T-helper 9 cell (primary cell): ENCODE data around the gene THOC5.
"Not testable (repeated sequence)": the region's sequence is repeated elsewhere in the genome, so short reads cannot be mapped to it uniquely, and the experiment has no call there.

Source experiments
- DNase-seq: peaks from one replicate; pipeline ENCODE4 v3.0.0-alpha.2; 2020

The THOC5 gene

DNA sequence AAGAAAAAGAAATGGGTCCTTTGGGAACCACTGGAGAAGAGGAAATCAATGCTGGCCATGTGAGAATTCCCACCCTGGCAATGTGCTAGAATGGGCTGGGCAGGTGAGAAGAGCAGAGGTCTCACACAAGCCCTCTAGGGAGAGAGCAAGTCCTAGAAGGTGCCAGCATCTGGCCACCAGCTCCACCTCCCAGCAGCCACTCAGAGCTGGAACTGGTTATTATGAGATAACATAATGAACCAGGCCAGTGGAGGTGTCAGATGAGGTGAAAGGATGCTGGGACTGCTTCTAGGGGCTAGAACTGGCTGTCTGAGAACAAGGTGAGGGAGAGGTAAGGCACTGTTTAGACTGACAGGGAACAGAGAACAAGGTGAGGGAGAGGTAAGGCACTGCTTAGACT is 44.3 kb downstream of the THOC5 start:
- DNase-seq = no peak

DNA sequence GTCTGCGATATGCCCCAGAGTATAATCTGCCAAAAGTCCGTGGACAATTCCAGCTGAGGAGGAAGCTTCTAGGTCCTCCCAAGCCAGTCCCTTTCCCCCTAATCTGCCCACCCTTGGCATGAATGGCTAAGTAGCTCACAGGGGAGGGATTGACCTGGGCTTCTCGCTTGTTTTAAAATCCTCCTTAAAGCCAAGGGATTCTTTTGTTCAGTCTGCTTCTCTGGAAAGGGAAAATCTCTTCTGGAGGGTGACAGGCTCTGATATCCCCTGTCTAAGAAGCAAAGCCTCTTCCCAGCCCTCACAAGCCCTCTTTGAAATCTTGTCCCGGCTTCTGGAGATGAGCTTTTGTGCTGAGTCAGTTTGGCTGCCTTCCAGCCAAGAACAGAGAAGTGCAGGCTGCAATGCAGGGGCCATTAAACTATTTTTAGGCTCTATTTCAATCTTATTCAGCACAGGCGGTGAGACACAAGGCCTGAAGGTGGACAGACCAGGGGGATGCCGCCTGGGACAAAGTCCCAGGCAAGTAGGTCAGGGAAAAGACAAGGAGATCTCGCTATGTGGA is 49.7 kb downstream of the THOC5 start:
- DNase-seq = no peak

DNA sequence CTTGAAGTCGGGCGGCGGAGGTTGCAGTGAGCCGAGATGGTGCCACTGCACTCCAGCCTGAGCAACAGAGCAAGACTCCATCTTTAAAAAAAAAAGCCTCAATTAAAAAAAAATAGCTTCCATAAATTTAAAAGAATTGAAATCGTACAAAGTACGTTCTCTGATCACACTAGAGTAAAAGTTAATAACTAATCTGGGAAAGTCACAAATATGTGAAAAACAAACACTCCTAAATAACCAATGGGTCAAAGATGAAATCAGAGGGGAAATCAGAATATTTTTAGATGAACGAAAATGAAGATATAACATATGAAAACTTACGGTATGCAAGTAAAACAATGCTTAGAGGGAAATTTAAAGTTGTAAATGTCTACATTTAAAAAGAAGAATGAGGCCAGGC is 53.7 kb downstream of the THOC5 start:
- no peak for DNase-seq

DNA sequence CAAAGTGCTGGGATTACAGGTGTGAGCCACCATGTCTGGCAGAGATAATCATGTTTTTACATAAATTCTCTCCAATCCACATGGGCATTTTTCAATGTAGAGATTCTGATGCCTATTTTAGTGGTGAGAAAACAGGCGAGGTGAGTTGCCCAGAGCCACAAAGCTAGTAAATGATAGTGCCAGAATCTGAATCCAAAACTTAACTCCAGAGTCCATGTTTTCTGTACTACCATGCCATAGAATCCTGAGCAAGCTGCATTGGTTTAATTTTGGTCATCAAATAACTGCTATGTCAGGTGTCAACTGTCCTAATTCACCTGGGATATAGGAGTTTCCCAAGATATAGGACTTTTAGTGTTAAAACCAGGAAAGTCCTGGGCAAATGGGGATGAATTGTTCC is 59.9 kb downstream of the THOC5 start:
- no peak for DNase-seq

DNA sequence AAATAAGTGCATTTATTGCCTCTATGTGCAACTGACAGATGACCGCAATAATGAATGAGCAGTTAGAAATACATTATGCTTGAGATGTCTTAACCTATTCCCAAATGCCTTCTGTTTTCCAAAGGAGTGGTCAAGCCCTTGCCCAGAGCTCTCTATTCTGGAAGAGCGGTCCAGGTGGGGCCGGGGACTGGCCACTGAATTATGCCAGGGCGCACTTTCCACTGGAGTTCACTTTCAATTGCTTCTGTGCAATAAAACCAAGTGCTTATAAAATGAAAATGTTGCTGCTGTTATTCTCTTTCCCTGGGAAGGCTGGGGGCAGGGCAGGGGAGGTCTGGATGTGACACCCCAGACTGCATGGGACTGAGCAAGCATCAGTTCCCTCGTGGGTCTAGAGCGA is 62.5 kb downstream of the THOC5 start:
- DNase-seq = no peak

DNA sequence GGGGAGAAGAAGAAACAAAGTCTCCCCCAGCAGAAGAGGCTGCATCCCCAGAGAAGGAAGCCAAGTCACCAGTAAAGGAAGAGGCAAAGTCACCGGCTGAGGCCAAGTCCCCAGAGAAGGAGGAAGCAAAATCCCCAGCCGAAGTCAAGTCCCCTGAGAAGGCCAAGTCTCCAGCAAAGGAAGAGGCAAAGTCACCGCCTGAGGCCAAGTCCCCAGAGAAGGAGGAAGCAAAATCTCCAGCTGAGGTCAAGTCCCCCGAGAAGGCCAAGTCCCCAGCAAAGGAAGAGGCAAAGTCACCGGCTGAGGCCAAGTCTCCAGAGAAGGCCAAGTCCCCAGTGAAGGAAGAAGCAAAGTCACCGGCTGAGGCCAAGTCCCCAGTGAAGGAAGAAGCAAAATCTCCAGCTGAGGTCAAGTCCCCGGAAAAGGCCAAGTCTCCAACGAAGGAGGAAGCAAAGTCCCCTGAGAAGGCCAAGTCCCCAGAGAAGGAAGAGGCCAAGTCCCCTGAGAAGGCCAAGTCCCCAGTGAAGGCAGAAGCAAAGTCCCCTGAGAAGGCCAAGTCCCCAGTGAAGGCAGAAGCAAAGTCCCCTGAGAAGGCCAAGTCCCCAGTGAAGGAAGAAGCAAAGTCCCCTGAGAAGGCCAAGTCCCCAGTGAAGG is 64.3 kb downstream of the THOC5 start:
- DNase-seq = not testable (repeated sequence)

DNA sequence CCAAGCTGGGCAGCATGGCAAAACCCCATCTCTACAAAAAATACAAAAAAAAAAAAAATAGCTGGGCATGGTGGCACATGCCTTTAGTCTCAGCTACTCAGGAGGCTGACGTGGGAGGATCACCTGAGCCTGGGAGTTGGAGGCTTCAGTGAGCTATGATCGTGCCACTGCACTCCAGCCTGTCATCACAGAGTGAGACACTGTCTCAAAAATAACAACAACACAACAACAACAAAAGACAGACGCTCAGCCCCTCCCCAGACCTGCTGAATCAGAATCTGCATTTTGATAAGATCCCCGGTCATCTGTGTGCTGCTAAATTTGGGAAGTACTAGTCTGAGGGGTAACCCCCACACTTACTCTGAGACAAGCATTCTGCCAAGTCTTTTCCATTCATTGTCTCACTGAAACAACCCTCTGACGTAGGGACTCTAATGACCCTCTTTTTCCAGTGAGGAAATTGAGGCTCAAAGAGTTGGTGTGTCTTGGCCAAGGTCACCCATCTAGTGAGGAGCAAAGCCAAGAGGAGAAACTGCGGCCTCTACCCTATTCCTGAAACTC is 66.1 kb downstream of the THOC5 start:
- DNase-seq = no peak

DNA sequence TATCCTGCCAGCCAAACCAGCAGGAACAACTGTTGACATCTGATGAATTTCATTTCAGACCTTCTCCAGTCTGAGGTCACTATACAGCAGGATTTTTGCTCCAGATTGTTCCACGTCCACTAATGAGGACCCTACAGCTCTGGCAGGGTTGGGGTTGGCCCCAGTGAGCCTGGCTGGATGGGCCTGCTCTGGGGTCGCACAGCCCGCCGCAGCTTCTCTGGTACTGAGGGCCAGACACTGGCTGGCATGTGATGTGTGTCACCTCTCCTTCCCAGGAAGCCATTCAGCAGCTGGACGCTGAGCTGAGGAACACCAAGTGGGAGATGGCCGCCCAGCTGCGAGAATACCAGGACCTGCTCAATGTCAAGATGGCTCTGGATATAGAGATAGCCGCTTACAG is 68.1 kb downstream of the THOC5 start:
- DNase-seq = no peak

DNA sequence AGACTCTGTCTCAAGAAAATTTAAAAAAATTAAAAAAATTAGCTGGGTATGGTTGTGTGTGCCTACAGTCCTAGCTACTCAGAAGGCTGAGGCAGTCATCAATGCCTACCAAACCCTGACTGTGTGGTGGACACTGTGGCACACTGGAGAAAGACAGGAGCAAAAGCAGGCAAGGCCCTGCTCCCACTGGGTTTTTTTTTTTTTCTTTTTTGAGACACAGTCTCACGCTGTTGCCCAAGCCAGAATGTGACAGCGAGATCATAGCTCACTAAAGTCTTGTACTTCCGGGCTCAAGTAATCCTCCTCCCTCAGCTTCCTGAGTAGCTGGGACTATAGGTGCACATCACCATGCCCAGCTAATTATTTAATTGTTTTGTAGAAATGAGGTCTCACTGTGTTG is 68.9 kb downstream of the THOC5 start:
- DNase-seq = no peak

DNA sequence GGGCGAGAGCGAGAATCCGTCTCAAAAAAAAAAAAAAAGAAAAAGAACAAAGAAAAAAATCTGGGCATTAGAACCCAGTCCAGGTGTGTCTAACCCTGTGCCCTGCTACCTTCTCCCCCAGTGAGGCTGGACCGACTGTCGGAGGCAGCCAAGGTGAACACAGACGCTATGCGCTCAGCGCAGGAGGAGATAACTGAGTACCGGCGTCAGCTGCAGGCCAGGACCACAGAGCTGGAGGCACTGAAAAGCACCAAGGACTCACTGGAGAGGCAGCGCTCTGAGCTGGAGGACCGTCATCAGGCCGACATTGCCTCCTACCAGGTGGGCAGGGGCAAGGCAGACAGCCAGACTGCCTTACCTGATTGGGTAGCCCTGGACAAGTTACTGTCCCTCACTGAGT is 70.3 kb downstream of the THOC5 start:
- no peak for DNase-seq

DNA sequence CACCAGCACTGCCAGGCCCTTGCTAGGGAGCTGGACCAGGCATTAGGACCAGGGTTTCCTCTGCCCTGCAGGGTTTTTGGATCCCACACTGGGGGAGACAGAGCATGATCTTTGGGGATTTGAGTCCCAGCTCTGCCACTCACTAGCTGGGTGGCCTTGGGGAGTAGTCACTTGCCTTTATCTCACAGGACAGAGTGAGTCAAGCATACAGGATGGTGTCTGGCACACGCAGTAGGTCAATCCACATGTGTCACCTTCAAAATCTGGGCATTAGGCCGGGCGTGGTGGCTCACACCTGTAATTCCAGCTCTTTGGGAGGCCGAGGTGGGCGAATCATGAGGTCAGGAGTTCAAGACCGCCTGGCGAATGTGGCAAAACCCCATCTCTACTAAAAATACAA is 70.8 kb downstream of the THOC5 start:
- DNase-seq = no peak

DNA sequence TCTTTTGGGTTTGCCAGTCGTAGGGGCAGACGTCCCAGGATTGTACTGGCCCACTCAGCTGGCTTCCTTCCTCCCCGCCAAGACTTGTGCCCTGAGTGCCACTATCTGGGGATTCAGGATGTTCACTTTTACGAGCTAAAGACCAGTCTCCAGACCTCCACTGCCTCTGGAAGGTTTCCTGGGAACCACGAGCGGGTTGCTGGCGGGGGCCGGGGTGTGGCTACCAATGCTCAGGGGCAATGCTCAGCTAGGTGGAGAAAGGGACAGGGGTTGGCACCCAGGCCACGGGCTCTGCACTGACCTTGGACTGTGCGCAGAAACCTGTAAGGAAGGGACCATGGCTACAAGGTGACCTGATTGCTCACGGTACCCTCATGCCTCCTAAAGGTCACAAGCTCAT is 71.3 kb downstream of the THOC5 start:
- no peak for DNase-seq

DNA sequence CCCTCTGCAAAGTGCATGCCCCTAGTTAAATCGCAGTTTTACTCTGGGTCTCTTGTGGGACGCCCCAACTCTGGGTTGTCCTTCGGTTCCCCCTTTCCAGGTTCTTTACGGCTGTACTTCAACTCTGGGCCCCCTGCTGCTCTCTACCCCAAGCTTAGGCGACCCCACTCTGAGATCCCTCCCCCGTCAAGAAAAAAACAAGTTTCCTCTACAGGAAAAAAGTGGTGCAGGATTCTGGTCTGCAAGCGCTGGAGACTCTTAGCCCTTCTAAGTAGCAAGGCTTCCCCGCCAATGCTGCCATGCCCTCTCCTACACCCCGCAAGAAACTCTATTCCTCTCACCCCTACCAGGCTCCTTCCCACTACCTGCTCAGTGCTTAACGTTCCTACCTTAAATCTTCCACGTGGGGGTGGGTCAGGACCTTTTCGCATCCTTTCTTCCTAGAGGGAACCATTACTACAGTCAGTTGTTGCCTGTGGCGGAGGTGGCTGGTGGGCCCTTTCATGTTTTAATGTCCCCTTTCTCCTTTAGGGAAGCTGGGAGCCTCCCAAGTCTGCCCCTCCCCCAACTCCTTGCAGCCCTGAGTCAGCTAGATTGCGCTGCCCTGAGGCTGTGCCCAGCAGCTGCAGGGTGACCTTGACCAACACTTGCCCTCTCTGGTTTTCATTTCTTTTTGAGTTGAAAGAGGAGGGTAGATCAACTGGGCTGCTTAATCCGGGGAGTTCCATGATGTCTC is 72.1 kb downstream of the THOC5 start:
- no peak for DNase-seq

DNA sequence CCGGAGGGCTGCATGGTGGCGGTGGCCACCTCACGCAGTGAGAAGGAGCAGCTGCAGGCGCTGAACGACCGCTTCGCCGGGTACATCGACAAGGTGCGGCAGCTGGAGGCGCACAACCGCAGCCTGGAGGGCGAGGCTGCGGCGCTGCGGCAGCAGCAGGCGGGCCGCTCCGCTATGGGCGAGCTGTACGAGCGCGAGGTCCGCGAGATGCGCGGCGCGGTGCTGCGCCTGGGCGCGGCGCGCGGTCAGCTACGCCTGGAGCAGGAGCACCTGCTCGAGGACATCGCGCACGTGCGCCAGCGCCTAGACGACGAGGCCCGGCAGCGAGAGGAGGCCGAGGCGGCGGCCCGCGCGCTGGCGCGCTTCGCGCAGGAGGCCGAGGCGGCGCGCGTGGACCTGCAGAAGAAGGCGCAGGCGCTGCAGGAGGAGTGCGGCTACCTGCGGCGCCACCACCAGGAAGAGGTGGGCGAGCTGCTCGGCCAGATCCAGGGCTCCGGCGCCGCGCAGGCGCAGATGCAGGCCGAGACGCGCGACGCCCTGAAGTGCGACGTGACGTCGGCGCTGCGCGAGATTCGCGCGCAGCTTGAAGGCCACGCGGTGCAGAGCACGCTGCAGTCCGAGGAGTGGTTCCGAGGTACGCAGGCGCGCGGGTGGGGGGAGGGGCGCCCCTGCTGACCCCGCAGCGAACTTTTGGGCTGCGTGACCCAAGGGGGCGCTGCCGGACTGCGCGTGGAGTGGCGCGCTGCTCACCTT is 72.9 kb downstream of the THOC5 start:
- DNase-seq = peak; percentile 12

DNA sequence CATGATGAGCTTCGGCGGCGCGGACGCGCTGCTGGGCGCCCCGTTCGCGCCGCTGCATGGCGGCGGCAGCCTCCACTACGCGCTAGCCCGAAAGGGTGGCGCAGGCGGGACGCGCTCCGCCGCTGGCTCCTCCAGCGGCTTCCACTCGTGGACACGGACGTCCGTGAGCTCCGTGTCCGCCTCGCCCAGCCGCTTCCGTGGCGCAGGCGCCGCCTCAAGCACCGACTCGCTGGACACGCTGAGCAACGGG is 73.4 kb downstream of the THOC5 start:
- no peak for DNase-seq

DNA sequence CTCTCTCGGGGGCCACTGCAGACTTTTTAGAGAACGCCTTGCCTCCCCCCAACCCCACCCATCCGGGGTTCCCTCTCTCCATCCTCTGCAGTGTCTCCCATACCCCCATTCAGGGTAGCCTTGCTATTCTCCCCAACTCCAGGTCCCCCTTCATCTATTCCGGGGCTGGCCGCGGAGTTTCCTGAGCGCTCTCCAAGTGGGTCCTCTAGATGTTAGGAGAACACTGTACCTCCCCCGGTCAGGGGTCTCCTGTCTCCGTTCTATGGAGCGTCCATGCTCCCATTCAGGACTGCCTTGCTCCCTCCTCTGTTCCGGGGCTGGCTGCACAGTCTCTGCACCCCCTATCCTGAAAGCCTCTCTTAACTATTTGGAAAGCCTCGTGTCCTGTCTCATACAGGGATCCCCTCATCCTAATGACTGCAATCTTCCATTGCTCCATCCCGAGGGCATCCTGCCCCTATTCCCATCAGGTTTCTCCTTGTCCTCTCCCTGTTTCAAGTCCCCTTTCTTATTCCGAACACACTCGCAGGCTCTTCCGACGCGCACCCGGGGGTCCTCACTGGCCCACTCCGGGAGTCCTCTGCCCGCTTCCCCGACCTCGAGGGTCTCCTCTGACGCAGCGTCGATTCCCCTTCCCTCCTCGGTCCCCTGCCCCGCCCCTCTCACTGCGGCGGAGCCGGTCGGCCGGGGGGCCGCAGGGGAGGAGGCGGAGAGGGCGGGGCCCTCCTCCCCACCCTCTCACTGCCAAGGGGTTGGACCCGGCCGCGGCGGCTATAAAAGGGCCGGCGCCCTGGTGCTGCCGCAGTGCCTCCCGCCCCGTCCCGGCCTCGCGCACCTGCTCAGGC is 73.9 kb downstream of the THOC5 start, which contains the start of gene NEFH:
TSS of gene NEFH (plus strand) at position 802 of the 845 bp plus-strand sequence. CDS start 45 bp downstream, outside the sequence.
- no peak for DNase-seq

DNA sequence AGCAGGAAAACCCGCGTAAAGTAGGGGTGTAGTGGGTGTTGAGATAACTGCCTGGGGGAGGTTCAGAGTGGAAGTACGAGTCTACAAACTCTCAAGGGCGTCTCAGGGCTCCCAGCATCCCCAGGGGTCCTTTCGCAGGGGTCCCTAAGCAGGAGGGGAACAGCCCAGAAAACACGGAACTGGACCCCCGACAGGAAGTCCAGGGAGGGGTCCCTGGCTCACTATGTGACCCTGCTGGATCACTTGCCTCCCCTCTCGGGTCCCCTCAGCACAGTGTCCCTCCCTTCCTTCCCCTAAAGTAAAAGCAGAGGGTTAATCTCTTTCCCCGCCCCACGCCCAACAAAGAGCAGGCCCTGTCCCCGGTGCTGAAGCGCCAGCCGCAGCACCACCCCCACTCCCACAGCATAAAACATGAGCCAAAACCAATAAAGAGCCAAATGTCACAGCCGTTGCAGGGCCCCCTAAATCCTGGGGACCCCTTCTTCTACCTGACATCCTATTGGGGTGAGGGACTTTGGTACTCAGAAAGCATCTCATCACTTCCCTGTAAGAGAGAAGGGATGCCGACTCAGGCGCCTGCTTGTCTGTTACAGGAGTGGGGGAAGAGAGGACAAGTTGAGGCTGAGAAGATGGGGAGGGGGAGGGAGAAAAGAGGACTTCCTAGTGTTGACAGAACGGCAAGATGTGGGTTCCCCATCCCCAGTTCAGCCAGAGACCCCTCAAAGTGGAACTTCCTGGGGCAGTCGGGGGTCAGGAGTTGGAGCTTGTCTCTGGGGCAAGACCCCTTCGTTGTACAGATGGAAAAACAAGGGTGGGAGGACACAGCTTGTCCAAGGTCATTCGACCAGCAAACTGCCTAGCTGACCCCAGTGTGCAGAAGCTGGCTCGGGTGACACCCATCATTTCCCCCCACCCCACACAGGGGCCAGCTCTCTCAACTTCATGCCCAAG is 75.0 kb downstream of the THOC5 start:
- DNase-seq = no peak

DNA sequence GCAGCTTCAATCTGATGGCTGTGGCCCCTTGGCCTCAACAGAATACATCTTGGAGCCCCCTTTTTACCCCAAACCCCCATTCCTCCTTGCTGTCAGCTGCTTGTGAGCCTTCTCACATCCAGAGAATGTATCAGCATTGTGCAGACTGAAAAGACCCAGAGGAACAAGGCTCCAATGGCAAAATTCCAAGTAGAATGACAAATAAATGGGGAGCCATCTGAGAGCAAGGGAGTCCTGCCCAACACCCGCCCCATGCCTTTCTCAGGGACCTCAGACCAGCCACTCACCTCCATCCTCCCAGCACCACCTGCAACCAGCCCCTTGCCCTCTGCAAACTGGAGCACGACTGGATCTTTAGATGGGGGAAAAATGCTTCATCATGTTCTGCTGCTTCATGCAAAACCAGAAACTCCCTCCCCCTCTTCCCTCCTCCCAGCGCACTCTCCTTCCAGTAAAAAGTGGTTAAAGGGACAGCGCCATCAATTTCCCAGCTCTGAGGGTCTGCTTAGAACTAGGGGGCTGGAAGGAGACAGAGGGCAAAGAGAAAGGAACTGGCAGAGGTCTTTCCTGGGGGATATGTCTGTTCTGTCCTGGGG is 75.7 kb downstream of the THOC5 start:
- DNase-seq = no peak

DNA sequence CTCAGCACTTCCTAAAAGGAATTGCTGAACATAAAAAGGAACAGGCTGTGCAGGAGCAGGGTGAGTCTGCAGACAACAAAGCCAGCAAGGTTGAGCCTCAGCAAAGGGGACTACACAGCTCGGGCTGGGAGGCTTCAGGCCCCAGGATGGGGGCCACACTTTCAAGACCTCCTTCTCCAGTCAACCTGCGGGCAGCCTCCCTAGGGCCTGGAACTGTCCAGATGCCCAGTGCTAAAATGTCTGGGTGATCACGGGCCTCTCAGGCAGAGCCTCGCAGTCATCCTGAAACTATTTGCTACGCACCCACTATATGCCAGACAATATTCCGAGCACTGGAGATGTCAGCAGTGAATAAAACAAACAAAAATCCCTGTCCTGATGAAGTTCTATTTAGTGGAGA is 77.4 kb downstream of the THOC5 start:
- no peak for DNase-seq

DNA sequence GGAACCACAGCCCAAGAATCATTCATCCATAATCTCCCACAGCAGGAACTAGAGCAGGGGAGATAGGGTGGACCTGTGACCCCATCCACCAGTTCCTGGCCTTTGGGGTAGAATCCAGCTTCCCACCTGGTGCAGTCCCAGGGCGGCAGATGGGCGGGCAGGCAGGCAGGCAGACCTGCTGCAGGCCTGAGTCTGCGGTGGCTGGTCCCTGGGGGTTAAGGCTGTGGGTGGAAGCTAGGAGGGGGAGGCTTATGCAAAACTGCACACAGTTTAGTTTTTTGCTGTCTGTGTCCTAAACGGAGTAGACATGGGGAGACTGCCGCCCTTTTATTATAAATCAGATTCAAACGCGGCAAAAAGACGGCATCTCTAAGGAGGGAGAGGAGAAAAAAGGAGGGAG is 78.0 kb downstream of the THOC5 start:
- no peak for DNase-seq

DNA sequence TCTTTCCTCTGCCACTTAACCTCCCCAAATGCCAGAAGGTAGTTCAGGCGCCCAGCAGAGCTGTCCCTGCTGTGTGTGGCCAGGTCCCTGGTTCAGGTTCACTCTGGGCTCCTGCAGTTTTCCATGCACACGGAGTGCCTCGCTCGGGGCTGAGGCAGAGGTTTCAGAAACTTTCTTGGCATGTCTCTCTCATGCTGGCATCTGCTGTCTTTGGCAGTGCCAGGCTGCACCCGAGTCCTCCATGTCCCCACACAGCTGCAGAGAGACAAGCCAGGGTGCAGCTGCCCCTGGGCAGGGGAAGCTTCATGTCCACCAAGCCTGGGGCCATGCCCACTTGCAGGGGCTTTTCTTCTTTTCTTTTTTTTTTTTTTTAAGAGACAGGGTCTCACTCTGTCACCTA is 80.6 kb downstream of the THOC5 start:
- DNase-seq = no peak
